Measurements from ENCODE around the gene TIMM23.
"Not testable (repeated sequence)": the region's sequence is repeated elsewhere in the genome, so short reads cannot be mapped to it uniquely, and the experiment has no call there.

The TIMM23 gene

DNA sequence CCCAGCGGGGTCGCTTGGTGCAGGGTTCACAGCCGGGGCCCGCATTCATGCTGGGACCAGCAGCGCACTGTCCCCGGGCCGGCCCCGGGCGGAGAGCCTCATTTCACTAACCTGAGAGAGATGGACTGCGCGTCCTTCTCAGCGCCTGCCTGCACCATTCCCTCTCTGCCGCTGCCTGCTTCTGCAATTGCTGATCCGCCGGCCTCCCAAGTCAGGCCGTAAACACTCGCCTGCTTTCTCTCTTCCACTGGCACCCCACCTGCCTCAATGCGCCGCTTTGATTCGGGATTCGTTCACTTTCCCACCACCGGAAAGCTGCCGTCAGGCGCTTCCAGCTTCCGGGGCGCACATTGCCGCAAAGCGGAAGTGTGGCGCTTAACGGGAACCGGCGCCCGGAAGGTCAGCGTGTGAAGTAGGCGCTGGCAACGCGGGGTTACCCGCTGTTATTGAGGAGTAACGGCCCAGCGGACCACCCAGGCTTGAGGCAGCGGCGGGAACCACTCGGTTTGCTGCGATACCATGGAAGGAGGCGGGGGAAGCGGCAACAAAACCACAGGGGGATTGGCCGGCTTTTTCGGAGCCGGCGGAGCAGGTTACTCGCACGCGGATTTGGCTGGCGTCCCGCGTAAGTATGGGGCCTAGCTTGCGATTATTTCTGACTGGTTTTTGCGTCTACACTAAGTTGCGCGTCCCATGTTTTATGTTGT lies at the start of gene TIMM23:
Gene TIMM23, plus strand, starts transcription at position 384 of the 707 bp plus-strand sequence. Its CDS starts 136 bp downstream, at position 520.
- Histone ChIP-seq H2AFZ (ENCODE audit: low read depth) (peak within 1 kb of the TSS; percentile 52), H3K4me2 (peak within 1 kb of the TSS; percentile 88), H3K9ac (peak within 1 kb of the TSS; percentile 70), H3K4me1 (ENCODE audit: low read depth, poor library complexity, severe bottlenecking) (peaks cover 11% of the 10 kb centered on the region), H3K27ac (peak within 1 kb of the TSS; percentile 44), H3K79me2 (ENCODE audit: insufficient read depth, low read depth) (peaks cover 72% of the 10 kb centered on the region)
- H4K20me1 ChIP-seq (ENCODE audit: insufficient read depth); H3K36me3 ChIP-seq (ENCODE audit: insufficient read depth); H3K4me3 ChIP-seq (IDR thresholded peaks at IDR 0.05; ENCODE audit: insufficient read depth, low read depth, low read length); H3K27me3 ChIP-seq (ENCODE audit: insufficient read depth, low read depth): not testable (repeated sequence)

DNA sequence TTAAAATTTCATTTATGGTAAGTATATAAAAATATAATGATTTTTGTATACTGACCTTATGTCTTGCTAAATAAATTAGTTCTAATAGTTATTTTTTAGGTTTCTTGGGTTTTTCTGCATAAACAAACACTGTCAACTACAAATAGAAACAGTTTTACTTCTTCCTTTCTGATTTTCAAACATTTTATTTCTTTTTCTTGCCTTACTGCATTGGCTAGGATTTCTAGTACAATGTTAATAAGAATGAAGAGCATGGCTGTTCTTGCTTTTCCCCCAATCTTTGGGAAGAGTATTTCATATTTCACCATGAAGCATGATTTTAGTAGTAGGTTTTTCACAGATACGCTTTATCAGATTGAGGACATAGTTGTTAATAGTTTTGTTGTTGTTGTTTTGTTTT lies 45.5 kb upstream of the TIMM23 start:
- not testable (repeated sequence) for H3K27me3 ChIP-seq (ENCODE audit: insufficient read depth, low read depth); H3K4me3 ChIP-seq (IDR thresholded peaks at IDR 0.05; ENCODE audit: insufficient read depth, low read depth, low read length); H3K4me2 ChIP-seq; H3K4me1 ChIP-seq (ENCODE audit: low read depth, poor library complexity, severe bottlenecking); H2AFZ ChIP-seq (ENCODE audit: low read depth); H3K27ac ChIP-seq; H4K20me1 ChIP-seq (ENCODE audit: insufficient read depth); H3K9ac ChIP-seq; H3K36me3 ChIP-seq (ENCODE audit: insufficient read depth); H3K79me2 ChIP-seq (ENCODE audit: insufficient read depth, low read depth)

- not testable (repeated sequence) for H3K4me1 ChIP-seq (ENCODE audit: low read depth, poor library complexity, severe bottlenecking); H3K4me3 ChIP-seq (IDR thresholded peaks at IDR 0.05; ENCODE audit: insufficient read depth, low read depth, low read length); H3K36me3 ChIP-seq (ENCODE audit: insufficient read depth); H2AFZ ChIP-seq (ENCODE audit: low read depth); H3K27me3 ChIP-seq (ENCODE audit: insufficient read depth, low read depth); H3K79me2 ChIP-seq (ENCODE audit: insufficient read depth, low read depth); H4K20me1 ChIP-seq (ENCODE audit: insufficient read depth); H3K27ac ChIP-seq; H3K4me2 ChIP-seq; H3K9ac ChIP-seq
Measured at GRCh38 chr10:45931305-45931704, 41.0 kb upstream of the TIMM23 start.

- not testable (repeated sequence) for H3K4me2 ChIP-seq; H3K4me1 ChIP-seq (ENCODE audit: low read depth, poor library complexity, severe bottlenecking); H3K9ac ChIP-seq; H3K27ac ChIP-seq; H3K79me2 ChIP-seq (ENCODE audit: insufficient read depth, low read depth); H4K20me1 ChIP-seq (ENCODE audit: insufficient read depth); H3K4me3 ChIP-seq (IDR thresholded peaks at IDR 0.05; ENCODE audit: insufficient read depth, low read depth, low read length); H3K27me3 ChIP-seq (ENCODE audit: insufficient read depth, low read depth); H3K36me3 ChIP-seq (ENCODE audit: insufficient read depth); H2AFZ ChIP-seq (ENCODE audit: low read depth)
Measured at GRCh38 chr10:45934788-45935187, 37.5 kb upstream of the TIMM23 start.

GRCh38 chr10:45939176-45939697 lies 33.1 kb upstream of the TIMM23 start:
- H3K9ac ChIP-seq: not testable (repeated sequence)

GRCh38 chr10:45941196-45941595 lies 31.1 kb upstream of the TIMM23 start:
- not testable (repeated sequence) for H3K79me2 ChIP-seq (ENCODE audit: insufficient read depth, low read depth); H4K20me1 ChIP-seq (ENCODE audit: insufficient read depth); H3K36me3 ChIP-seq (ENCODE audit: insufficient read depth); H3K27me3 ChIP-seq (ENCODE audit: insufficient read depth, low read depth); H3K27ac ChIP-seq; H2AFZ ChIP-seq (ENCODE audit: low read depth); H3K4me2 ChIP-seq; H3K4me1 ChIP-seq (ENCODE audit: low read depth, poor library complexity, severe bottlenecking); H3K9ac ChIP-seq; H3K4me3 ChIP-seq (IDR thresholded peaks at IDR 0.05; ENCODE audit: insufficient read depth, low read depth, low read length)

More at GRCh38 chr10:45939176-45939697, 33.1 kb upstream of the TIMM23 start:
- H3K27me3 ChIP-seq (ENCODE audit: insufficient read depth, low read depth); H3K4me2 ChIP-seq; H3K27ac ChIP-seq; H3K79me2 ChIP-seq (ENCODE audit: insufficient read depth, low read depth); H3K4me1 ChIP-seq (ENCODE audit: low read depth, poor library complexity, severe bottlenecking); H4K20me1 ChIP-seq (ENCODE audit: insufficient read depth); H3K4me3 ChIP-seq (IDR thresholded peaks at IDR 0.05; ENCODE audit: insufficient read depth, low read depth, low read length); H2AFZ ChIP-seq (ENCODE audit: low read depth); H3K36me3 ChIP-seq (ENCODE audit: insufficient read depth): not testable (repeated sequence)

GRCh38 chr10:45945476-45945875 lies 26.8 kb upstream of the TIMM23 start:
- not testable (repeated sequence) for H4K20me1 ChIP-seq (ENCODE audit: insufficient read depth); H3K36me3 ChIP-seq (ENCODE audit: insufficient read depth); H3K27me3 ChIP-seq (ENCODE audit: insufficient read depth, low read depth); H3K4me2 ChIP-seq; H3K9ac ChIP-seq; H3K27ac ChIP-seq; H3K79me2 ChIP-seq (ENCODE audit: insufficient read depth, low read depth); H2AFZ ChIP-seq (ENCODE audit: low read depth); H3K4me1 ChIP-seq (ENCODE audit: low read depth, poor library complexity, severe bottlenecking); H3K4me3 ChIP-seq (IDR thresholded peaks at IDR 0.05; ENCODE audit: insufficient read depth, low read depth, low read length)

DNA sequence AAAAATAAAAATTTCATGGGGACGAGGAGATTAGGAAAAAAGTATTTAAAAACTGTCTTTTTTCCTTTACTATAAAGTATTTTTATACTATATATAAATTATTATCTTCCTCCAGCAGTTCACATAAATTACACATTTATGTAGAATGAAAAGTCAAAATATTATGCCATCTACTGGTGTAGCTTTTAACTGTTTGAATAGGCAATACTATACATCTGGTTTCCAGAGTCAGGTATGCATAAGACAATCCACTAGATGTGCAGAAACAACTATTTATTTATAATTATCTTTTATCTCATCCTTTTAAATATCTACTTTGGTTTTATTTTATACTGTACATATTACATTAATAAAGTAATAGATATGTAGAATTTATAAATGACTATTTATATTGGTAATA lies 24.9 kb upstream of the TIMM23 start:
- H3K4me3 ChIP-seq (IDR thresholded peaks at IDR 0.05; ENCODE audit: insufficient read depth, low read depth, low read length); H3K79me2 ChIP-seq (ENCODE audit: insufficient read depth, low read depth); H3K9ac ChIP-seq; H3K27ac ChIP-seq; H4K20me1 ChIP-seq (ENCODE audit: insufficient read depth); H3K36me3 ChIP-seq (ENCODE audit: insufficient read depth); H3K27me3 ChIP-seq (ENCODE audit: insufficient read depth, low read depth); H3K4me1 ChIP-seq (ENCODE audit: low read depth, poor library complexity, severe bottlenecking); H2AFZ ChIP-seq (ENCODE audit: low read depth); H3K4me2 ChIP-seq: not testable (repeated sequence)

GRCh38 chr10:45948801-45949200 lies 23.5 kb upstream of the TIMM23 start:
- H3K79me2 ChIP-seq (ENCODE audit: insufficient read depth, low read depth); H3K27me3 ChIP-seq (ENCODE audit: insufficient read depth, low read depth); H3K4me2 ChIP-seq; H3K9ac ChIP-seq; H3K4me3 ChIP-seq (IDR thresholded peaks at IDR 0.05; ENCODE audit: insufficient read depth, low read depth, low read length); H3K27ac ChIP-seq; H3K36me3 ChIP-seq (ENCODE audit: insufficient read depth); H4K20me1 ChIP-seq (ENCODE audit: insufficient read depth); H2AFZ ChIP-seq (ENCODE audit: low read depth); H3K4me1 ChIP-seq (ENCODE audit: low read depth, poor library complexity, severe bottlenecking): not testable (repeated sequence)

GRCh38 chr10:45954367-45954766 lies 17.9 kb upstream of the TIMM23 start:
- H3K36me3 ChIP-seq (ENCODE audit: insufficient read depth); H3K4me1 ChIP-seq (ENCODE audit: low read depth, poor library complexity, severe bottlenecking); H3K27ac ChIP-seq; H3K9ac ChIP-seq; H3K4me3 ChIP-seq (IDR thresholded peaks at IDR 0.05; ENCODE audit: insufficient read depth, low read depth, low read length); H3K4me2 ChIP-seq; H3K27me3 ChIP-seq (ENCODE audit: insufficient read depth, low read depth); H4K20me1 ChIP-seq (ENCODE audit: insufficient read depth); H3K79me2 ChIP-seq (ENCODE audit: insufficient read depth, low read depth); H2AFZ ChIP-seq (ENCODE audit: low read depth): not testable (repeated sequence)
